NCI-H460 (cell line): ENCODE results near the gene DNM3. TPM values are rescaled to one million over a fixed set of nuclear protein-coding genes. Genes with fewer than 3 reads are reported as not detected.
A peak's percentile ranks its signal among the peaks of the same experiment; 100 is the strongest.
"Not testable (repeated sequence)": the region's sequence is repeated elsewhere in the genome, so short reads cannot be mapped to it uniquely, and the experiment has no call there.

Experiments used
- DNase-seq: peaks from one replicate; pipeline ENCODE4 v3.0.0-alpha.2; 2016; ENCODE audit warnings: low read depth; ENCODE audit errors: extremely low read depth
- polyA plus RNA-seq: library from polyadenylated mRNA; depleted of rRNA; stranded (reverse); fragments of >200 nt; gene quantifications from 2 replicates; pipeline ENCODE4 v1.2.3, GENCODE V29; 2014; cell fraction: nucleus; rRNA removed
- total RNA-seq: library from RNA; depleted of rRNA; stranded (reverse); fragments of >200 nt; shearing (Covaris generic); gene quantifications from 2 replicates; pipeline ENCODE4 v1.2.3, GENCODE V29; 2014; rRNA removed

DNM3 gene
- 0.12 and 0.27 TPM in 2 replicates for total RNA-seq
- 0.66 and 0.70 TPM in 2 replicates for polyA plus RNA-seq

DNA sequence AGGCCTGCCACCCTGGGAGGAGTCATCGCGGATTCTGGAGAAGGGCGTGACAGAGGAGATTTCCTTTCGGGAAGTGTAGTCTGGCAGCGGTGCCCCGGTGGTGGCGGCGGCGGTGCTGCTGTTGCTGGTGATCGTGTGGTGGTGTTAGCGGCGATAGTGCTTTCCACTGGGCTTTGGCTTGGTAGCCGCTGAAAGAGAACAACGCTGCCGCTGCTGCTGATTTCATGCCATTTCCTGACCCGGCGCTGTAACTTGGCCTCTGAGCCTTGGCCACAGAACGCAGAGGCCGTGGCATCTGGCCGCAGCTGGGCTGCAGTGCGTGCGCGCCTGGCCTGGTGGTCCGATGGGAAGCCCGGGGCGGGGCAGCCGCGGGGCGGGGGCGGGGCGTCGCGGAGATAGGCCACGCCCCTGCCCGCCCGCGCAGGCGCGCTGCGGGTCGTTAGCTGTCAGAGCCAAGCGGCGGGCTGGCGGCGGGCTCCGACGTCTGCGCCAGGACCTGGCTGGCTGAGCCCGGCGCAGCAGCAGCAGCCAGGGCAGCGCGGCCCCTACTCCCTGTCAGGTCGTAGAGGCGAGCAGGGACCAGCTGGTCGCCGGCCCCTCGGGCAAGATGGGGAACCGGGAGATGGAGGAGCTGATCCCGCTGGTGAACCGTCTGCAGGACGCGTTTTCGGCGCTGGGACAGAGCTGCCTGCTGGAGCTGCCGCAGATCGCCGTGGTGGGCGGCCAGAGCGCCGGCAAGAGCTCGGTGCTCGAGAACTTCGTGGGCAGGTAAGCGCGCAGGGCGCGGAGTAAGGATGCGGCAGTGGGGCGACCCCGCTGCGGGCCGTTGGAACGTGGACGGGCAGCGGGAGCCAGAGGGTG is at the start of gene DNM3:
DNM3 (plus strand) TSS at position 449 of the 861 bp plus-strand sequence; CDS start at position 608, 159 bp downstream.
- DNase-seq, result peak; percentile 78

DNA sequence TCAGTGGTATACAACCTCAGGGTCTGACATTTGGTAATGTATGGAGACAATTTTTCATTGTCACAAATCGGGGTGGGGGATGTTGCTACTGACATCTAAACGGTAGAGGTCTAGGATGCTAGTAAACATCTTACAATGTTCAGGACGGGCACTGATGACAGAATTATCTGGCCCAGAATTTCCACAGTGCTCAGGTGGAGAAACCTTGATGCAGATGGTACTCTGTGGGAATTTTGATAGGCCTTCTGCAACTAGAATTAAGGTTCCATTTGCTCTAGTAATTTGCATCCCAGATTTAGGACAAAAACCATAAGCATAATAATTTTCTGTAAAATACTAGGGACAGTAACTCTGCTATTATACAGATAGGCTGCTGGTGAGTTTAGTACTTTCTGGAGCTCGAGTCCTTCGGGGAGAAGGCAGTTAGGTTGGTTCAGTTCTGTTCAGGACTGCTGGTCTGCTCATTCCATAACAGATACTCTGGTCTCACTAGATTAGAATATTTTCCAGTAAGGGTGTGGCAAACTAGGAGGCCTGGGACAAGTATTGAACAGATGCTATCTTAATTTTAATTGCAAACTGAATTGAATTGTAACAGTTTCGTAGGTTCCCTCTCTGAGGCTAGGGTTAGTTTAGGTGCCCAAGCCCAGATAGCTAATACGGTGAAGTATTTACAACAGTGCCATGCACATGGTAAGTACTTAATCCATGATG is 48.5 kb upstream of the DNM3 start:
- no peak for DNase-seq

DNA sequence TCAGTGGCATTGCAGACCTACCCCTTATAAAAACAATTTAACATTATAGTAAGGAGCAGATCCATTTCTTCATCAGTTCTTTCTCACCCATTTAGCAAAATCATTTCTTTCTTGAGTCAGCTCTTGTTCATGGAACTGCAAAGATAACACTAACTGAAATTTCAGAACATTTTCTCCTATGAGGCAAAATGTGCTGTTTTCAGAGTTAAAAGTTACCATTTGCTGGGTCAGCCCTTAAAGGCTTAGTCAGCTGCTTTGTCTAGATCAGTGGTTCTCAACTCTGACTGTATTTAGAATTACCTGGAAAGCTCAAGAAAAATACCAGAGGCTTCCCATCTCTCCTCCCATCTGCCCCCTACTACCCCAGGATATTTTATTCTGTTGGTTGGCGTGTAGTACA is 47.7 kb upstream of the DNM3 start:
- DNase-seq, result no peak

DNA sequence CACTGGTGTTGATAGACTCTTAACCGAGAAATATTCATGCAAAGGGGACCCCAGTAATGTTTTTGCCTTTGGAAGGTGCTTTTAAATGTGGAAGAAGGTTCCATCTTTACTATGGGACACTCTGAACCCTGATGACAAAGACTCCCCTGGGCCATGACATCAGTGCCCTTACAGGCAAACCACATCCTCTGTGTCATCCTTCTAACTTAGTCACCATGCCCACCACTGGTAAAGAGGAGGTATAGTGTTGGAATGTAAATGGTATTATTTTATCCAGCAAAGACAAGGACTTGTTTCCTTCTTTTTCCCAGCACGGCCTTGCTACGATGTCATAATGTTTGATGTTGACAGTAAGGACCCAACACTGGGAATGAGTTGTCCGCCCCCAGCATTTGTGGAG is 47.2 kb upstream of the DNM3 start:
- DNase-seq, result no peak

DNA sequence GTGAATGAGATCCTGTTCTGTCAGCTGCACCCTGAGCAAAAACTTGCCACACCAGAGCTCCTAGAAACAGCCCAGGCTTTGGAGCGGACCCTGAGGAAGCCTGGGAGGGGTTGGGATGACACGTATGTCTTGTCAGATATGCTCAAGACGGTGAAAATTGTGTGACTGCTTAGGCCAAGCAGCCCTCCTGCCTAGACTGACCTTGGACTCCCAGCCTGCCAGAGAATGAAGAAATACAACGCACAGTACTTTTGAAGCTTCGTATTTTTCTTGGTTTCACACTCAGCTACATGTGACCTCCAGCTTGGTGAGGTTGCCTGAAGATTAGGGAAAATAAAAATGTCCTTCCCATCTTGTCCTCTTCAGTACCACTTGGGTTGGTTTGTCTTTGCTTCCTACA is 44.7 kb upstream of the DNM3 start:
- no peak for DNase-seq

DNA sequence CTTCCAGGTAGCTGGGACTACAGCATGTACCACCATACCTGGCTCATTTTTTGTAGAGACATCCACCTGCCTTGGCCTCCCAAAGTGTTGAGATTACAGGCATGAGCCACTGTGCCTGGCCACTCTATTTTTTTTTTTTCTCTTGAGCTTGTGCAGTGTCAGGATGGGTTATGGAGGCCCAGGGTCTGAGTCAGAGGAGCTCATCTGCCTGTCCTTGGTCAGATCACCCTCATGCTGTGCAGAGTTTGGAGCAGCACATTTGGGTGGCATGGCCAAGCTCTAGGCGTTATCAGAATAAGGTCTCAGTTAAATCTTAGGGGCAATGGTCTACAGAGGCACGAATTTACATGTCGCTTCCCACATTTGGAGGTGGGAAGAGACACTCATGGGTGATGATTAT is 43.0 kb upstream of the DNM3 start:
- no peak for DNase-seq

DNA sequence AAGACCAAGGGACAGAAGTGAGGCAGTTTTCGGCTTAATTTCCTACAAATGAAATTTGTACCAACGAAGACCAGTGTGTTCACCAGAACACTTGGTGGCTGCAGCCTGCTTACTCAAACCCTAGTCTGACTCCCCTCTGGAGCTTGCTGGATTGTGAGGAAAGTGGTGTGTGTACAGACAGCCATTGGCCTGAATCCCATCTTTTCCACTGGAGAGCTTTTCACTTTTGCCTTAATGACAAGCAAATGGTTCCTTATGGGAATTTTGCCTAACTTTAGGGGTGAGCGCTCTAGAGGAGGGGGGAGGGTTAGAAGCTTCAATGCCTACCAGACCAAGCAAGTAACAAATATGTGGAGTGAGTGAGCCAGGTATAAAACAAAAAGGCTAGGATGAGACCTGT is 42.5 kb upstream of the DNM3 start:
- DNase-seq, result no peak

DNA sequence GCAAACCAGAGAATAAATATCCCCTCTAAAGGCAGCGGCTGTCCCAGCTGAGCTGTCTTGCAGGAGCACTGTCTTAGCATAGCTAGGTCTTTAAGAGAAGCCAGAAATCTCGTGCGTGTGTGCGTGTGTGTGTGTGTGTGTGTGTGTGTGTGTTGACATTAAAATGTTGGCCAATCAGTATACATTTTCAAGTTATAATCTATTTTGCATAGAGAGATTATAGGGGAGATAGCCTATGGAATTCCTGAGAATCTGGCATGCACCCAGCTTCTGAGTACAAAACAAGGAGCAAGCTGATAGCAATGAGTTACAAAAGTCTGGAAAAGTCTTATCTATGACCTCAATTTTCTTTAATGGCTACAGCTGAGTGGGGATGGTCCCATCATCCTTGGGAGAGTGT is 42.1 kb upstream of the DNM3 start:
- DNase-seq, result no peak

DNA sequence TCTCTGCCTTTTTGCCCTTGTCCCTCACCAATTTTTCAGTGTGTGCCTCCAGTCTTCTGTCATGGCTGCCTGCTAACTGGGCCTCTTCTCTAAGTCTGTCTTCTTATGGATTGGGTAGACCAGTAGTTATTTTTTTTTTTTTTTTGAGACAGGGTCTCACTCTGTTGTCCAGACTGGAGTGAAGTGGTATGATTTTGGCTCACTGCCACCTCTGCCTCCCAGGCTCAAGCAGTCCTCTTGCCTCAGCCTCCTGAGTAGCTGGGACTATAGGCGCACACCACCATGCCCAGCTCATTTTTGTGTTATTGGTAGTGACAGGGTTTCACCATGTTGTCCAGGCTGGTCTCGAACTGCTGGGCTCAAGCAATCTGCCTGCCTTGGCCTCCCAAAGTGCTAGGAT is 41.6 kb upstream of the DNM3 start:
- DNase-seq, result not testable (repeated sequence)

DNA sequence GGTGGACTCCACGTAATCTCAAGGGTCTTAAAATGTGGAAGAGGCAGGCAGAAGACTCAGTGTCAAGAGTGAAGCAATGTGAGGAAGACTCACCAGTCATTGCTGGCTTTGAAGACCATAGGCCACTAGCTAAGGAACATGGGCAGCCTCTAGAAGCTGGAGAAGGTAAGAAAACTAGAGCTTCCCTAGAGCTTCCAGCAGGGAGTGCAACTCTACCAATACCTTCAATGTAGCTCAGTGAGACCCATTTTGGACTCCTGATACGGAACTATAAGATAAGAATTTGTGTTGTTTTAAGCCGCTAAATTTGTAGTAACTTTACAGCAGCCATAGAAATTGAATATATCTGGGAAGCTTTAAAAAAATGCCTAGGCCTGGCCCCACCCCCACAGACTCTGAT is 41.0 kb upstream of the DNM3 start:
- DNase-seq, result no peak

DNA sequence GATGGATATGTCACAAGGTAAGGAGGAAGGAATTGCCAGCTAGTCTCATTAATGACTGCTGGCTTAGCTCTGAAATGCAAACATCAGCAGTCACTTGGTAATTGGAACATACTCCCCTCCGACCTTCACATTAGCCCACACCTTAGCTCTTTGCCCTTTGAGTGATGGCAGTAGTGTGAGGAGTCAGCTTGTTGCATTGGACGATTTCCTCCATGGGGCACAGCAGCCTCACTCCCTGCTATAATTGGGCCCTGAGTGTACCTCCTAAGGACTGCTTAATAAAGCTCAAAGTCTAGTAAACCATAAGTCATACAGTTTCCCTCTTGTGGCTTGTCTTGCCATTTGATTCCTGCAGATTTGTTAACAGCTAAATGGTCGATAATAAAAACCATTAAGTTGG is 40.4 kb upstream of the DNM3 start:
- no peak for DNase-seq

DNA sequence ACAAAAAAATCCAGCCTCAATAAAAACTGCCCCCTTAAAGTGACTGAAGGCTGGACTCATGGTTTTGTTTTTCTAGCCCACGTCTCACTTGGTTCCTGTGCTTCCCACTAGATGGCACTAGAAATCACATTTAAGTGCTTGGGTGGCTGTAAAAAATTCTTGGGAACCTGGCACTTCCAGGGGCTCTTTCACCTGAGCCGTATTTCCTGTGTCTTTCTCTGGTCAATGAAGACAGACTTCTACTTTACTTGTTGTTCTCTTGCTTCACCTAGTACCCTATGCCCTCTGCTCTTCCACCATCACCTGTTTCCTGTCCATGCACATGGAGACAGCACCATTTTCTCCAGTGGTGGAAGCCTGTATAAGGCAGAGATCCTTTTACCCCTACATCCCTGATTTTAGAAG is 39.8 kb upstream of the DNM3 start:
- peak; percentile 62 for DNase-seq

DNA sequence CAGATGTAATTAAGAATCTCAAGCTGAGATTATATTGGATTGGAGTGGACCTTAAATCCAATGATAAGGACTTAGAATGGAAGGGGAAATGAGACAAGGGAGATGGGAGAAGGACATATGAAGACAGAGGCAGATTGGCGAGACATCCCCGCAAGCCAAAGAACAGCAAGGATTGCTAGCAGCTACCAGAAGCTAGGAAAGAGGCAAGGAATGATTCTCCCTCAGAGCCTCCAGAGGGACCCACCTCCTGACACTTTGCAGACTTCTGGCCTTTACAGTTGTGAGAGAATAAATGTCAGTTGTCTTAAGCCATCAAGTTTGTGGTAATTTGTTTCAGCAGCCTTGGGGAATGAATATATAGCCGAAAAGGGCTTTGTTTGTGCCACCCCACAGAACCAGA is 39.1 kb upstream of the DNM3 start:
- no peak for DNase-seq

DNA sequence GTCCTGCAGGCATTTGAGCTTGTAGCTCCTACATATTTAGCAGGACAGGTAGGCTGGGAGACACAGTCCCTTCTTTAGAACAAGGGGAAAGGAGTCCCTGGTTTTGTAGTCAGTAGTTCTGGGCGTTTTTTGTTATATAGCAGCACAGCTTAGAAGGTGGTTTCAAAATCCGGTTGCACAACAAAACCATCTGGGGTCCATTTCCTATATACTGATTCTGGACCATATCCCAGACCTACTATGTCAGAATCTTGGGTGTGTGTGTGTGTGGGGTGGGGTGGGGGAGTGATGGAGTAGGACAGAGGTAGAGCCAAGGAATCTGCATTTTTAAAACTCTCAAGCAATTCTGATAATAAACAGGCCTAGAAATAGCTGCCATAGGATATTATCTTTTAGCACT is 38.3 kb upstream of the DNM3 start:
- DNase-seq, result no peak

DNA sequence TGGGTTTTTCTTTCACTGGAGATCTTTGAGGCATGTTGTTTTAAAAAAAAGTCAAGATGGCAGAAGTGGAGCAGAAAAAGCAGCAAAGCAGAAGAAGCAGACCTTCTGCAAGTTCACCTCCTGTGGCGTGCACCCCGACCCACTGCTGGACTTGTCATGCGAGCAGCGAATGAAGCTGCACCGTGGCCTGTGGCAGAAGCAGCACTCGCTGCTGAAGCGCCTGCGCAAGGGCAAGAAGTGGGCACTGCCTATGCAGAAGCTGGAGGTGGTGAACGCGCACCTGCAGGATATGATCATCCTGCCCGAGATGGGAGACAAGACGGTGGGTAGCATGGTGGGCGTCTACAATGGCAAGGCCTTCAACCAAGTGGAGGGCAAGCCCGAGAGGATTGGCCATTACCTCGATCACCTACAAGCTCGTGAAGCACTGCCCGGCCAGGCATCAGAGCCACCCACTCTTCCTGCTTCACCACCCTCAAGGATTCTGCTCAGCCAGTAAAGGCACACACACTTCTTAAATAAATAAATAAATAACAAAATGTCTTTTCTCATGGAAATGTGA is 37.8 kb upstream of the DNM3 start:
- no peak for DNase-seq

DNA sequence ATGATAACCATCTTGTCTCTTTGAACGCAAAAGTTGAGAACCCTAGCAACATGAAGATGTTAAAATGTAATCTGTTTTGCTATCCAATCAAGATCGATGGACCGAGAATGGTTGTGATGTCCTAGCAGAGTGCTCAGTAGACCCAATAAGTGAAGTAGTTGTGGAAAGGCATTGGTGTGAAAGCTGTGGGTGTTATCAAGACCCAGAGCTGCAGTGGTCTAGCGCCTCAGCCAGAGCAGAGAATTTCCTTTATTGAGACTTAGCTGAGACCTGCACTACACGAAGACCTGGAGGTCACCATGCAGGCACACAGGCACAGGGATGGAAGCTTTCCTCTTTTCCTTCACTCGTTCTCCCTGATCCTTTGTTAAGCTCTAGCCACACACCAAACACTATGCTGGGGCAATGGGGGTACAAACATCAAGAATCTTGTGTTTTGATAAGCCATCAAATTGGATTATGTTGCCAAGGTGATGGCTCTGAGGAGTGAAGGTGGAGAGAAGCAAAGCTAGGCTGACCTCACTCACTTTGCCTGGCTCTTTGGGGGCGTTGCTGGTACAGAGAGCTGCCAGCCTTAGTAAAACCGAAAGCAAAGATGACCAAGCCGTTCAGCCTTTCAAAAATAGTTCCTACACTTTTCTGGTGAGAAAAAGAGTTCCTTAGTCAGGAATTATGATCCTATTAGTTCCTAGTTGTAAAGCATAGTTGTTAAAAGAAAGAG is 35.7 kb upstream of the DNM3 start:
- DNase-seq, result no peak

DNA sequence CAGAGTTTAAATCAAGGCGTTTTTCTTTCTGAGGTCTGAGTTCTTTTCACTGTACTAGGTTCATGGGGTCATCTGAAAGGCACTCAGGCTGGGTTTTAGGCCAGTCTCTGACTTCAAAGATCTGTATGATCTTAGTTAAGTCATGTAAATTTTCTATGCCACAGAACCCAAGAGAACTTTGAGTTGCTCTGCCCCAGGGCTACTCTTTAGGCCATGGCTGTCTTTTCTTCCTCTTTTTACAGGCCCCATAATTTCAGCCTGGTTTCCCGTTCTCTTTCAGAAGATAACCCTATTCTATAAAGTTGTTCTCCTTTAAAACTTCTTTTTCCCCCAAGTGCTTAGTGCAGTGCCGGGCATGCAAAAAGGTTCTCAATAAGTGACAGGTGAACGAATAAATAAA is 33.7 kb upstream of the DNM3 start:
- DNase-seq, result no peak

DNA sequence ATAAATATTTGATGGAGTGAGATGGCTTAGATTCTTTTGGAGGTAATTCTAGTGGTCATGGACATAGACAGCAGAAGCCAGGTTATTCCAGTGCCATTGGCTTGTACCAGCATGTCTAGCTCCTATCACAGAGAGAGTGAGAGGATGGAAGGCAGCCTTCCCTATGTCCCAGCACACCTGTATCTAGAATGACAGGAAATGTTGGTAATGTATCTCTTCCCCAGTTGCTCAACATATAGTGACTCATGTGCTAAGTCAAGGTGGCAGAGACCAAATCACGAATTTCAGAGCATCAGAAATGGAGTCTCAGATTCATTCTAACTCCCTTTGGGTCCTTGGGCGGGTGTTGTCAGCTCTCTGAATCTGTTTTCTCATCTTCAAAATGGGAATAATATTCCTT is 31.5 kb upstream of the DNM3 start:
- DNase-seq, result no peak

DNA sequence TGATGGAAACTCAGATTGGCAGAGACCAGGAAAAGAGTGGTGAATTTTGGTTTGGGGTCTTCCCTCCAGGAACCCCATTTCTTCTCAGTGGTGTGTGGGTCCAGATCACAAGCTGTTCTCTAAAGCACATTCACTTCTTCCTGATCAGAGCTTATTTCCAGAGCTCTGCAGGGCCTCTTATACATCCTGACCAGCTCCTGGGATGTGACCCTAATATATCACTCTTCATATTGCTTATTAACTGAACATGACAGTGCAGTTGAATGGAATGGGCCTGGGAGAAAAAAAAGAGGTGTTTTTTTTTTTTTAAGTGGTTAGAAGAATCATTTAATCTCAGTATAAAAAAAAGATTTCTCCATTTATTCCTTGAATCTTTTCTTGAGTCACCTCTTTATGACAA is 29.6 kb upstream of the DNM3 start:
- no peak for DNase-seq

DNA sequence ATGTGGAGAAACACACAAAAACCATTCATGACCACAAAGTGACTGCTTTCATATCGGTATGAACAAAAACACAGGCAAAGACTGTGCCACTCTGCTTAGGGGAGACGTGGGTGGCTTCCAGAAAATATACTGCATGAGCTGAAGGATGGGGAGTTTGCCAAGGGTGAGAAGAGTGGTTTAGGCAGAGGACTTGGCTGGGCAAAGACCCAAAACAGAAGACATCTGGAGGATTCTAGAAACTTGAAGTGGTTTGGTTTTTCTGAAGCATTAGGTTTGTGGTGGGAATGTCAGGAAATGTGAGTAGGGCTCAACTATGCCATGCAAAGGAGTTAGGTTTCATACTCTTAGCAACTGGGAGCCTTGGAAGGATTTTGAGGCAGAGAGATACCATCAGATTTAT is 26.6 kb upstream of the DNM3 start:
- DNase-seq, result no peak

DNA sequence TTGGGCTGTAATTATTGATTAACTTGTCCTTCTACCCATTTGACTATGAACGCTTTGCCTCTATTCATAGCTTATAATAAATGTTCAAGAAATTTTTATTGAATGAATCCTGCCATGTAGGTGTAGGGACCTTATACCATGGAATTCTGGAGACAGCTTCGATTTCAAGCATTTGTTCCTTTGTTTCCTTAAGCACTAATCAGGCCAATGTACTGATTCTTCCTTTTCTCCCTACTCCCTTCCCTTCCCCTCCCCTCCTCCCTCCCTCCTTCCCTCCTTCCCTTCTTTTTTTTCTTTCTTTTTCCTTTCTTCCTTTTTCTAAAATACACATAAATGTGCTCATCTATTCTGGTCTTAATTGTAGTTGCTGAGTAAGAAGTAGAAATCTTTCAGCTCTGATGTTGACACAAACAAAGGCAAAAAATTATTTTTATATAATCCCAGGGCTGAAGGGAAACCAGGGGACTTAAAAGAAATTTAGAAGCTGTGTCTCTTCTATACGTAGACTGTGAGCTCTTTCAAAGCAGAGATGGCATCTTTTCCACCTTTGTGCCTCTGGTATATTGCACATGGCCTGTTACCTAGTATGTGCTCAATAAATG is 24.9 kb upstream of the DNM3 start:
- DNase-seq, result no peak
